GM21447 (cell line): ENCODE measurements around the gene NMNAT1.
"Not testable (repeated sequence)": the region's sequence is repeated elsewhere in the genome, so short reads cannot be mapped to it uniquely, and the experiment has no call there.

Experiments
- ATAC-seq: cut with Tn5 transposase; IDR thresholded peaks from one replicate; pipeline ENCODE4 v1.9.1; 2021; ENCODE audit not compliant: unreplicated experiment

NMNAT1 gene

GRCh38 chr1:10014016-10014415 is 70.7 kb downstream of the NMNAT1 start:
- ATAC-seq = no peak

GRCh38 chr1:10019561-10019960 is 76.3 kb downstream of the NMNAT1 start:
- ATAC-seq = no peak

GRCh38 chr1:10020086-10020485 is 76.8 kb downstream of the NMNAT1 start:
- ATAC-seq = no peak

GRCh38 chr1:10020678-10021077 is 77.4 kb downstream of the NMNAT1 start:
- not testable (repeated sequence) for ATAC-seq

- ATAC-seq = not testable (repeated sequence)
These were observed 78.7 kb downstream of the NMNAT1 start for GRCh38 chr1:10021992-10022391.

- no peak for ATAC-seq
These were observed 79.4 kb downstream of the NMNAT1 start for GRCh38 chr1:10022656-10023055.

GRCh38 chr1:10025354-10025753 is 82.1 kb downstream of the NMNAT1 start:
- ATAC-seq = no peak

- ATAC-seq = no peak
These were observed 83.8 kb downstream of the NMNAT1 start for GRCh38 chr1:10027027-10027426.

GRCh38 chr1:10028956-10029500 is 85.8 kb downstream of the NMNAT1 start:
- not testable (repeated sequence) for ATAC-seq

GRCh38 chr1:10031461-10031860 is 88.2 kb downstream of the NMNAT1 start:
- ATAC-seq = no peak

GRCh38 chr1:10032590-10033358 is 89.5 kb downstream of the NMNAT1 start, which contains the start of gene UBE4B:
TSS of gene UBE4B (plus strand) at chr1:10032958. CDS start at chr1:10033671, 713 bp downstream.
- peak; percentile 93 for ATAC-seq

- ATAC-seq = peak; percentile 26
These were observed 90.1 kb downstream of the NMNAT1 start for GRCh38 chr1:10033359-10033845.
